Vagina (tissue), 2 donors: ENCODE measurements around the gene NAPA. TPM values are rescaled to one million over a fixed set of nuclear protein-coding genes. Genes with fewer than 3 reads are reported as not detected.

Source experiments
- DNase-seq, 2 donors: peaks; one replicate each; pipeline ENCODE4 v3.0.0-alpha.2; 2017; ENCODE audit errors: extremely low spot score in 2 of 2
- H3K27ac ChIP-seq: fragments of 200-600 bp; sonication (generic); one replicate; pipeline ENCODE4 v1.5.1; 2019
- H3K27me3 ChIP-seq: fragments of 200-600 bp; sonication (generic); one replicate; pipeline ENCODE4 v1.5.1; 2019
- H3K36me3 ChIP-seq, 2 donors: fragments of 200-600 bp; sonication (generic); one replicate each; pipeline ENCODE4 v1.5.1; 2017 to 2019
- H3K4me1 ChIP-seq: fragments of 200-600 bp; sonication (generic); one replicate; pipeline ENCODE4 v1.5.1; 2019
- H3K4me3 ChIP-seq, 2 donors: fragments of 200-600 bp; sonication (generic); 1 replicate in 1 of 2; 2 replicates in 1 of 2; pipeline ENCODE4 v1.5.1; 2016 to 2019
- H3K9me3 ChIP-seq: fragments of 200-600 bp; sonication (generic); one replicate; pipeline ENCODE4 v1.5.1; 2019
- POLR2A ChIP-seq, 2 donors: fragments of 450-650 bp; IDR thresholded peaks; one replicate each; pipeline ENCODE4 v1.6.1; 2017; ENCODE audit warnings: antibody characterized with exemption in 2 of 2, mild to moderate bottlenecking in 2 of 2, moderate library complexity in 2 of 2
- POLR2AphosphoS5 ChIP-seq, 2 donors: sonication (generic); formaldehyde crosslinking; IDR thresholded peaks; one replicate each; pipeline ENCODE4 v1.9.0; 2017; ENCODE audit warnings: antibody characterized with exemption in 2 of 2, mild to moderate bottlenecking in 2 of 2, low read depth in 1 of 2; ENCODE audit not compliant: insufficient read depth in 1 of 2
- intact Hi-C: fragments of 100-400 bp; cut with DNase I; formaldehyde crosslinking; loops from one replicate; pipeline ENCODE4 v1.15.1; 2023
- total RNA-seq: library from RNA; depleted of rRNA; stranded (reverse); fragments of >200 nt; gene quantifications from one replicate; pipeline ENCODE4 v1.2.3, GENCODE V29; 2016
- TF ChIP-seq, protein P1 (sequence below), 3 experiments: fragments of 450-650 bp in 2 of 3; fragments of 200-600 bp in 1 of 3; sonication (generic) in 1 of 3; IDR thresholded peaks; one replicate each; pipeline ENCODE4 v1.5.1; 2017 to 2019; ENCODE audit warnings: antibody characterized with exemption in 3 of 3, mild to moderate bottlenecking in 2 of 3, moderate library complexity in 2 of 3

The NAPA gene
- total RNA-seq, 1 donor from 2014 or later, result 108 TPM

DNA sequence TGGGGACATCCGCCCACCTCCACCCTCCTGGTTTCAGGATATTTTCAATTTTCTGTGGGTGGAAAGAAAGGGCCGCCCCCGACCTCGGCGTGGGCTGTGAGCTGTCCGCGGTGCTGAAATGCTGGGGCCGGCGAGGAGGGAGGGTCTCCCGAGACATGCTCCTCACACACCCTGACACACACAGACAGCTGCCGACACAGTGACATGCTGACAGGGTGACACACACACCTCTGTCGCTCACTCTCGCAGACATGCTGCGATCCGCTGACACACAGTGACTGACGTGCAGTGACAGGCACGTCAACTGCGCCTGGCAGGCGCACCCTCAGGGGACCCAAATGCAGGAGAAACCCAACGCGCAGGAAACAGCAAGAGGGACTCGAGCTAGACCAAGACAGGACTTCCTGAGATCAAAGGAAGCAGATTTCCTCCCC is 70.5 kb downstream of the NAPA start:
- Histone ChIP-seq H3K36me3 (no peaks in the 10 kb centered on the region), H3K27ac (no peak overlapping the region), H3K27me3 (peaks cover 11% of the 10 kb centered on the region), H3K9me3 (no peaks in the 10 kb centered on the region), H3K4me3 (no peak overlapping the region), H3K4me1 (peaks cover 26% of the 10 kb centered on the region)
- no peak for DNase-seq
- TF ChIP-seq, protein P1, sequence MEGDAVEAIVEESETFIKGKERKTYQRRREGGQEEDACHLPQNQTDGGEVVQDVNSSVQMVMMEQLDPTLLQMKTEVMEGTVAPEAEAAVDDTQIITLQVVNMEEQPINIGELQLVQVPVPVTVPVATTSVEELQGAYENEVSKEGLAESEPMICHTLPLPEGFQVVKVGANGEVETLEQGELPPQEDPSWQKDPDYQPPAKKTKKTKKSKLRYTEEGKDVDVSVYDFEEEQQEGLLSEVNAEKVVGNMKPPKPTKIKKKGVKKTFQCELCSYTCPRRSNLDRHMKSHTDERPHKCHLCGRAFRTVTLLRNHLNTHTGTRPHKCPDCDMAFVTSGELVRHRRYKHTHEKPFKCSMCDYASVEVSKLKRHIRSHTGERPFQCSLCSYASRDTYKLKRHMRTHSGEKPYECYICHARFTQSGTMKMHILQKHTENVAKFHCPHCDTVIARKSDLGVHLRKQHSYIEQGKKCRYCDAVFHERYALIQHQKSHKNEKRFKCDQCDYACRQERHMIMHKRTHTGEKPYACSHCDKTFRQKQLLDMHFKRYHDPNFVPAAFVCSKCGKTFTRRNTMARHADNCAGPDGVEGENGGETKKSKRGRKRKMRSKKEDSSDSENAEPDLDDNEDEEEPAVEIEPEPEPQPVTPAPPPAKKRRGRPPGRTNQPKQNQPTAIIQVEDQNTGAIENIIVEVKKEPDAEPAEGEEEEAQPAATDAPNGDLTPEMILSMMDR (IDR thresholded peaks at IDR 0.05), result no peak
- no peak for TF ChIP-seq POLR2AphosphoS5 (IDR thresholded peaks at IDR 0.05; ENCODE audit: insufficient read depth in 1 of 2, low read depth in 1 of 2)
- TF ChIP-seq POLR2A (IDR thresholded peaks at IDR 0.05), result no peak
- intact Hi-C loops, result loop anchor here (10.0 kb wide), 1 partner anchor 230 kb away; no protein-coding TSS in a partner anchor

DNA sequence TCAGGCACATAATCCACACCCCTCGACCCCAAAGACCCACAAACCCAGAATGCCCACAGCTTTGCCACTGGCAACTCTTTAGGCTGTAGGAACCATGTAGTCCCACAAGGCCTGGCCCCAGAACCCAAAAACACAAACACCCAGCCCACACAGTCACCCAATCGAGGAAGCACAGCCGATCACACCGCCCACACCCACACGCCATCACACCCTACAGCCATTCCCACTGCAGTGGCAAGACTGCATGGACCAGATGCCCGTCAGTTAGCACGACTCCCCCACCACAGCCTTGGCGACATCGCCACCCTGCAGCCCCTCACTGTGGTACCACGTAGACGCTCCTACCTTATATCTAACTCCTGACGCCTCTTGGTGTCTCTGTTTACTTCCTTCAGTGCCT is 71.5 kb downstream of the NAPA start:
- Histone ChIP-seq H3K4me3 (no peak overlapping the region), H3K4me1 (peaks cover 26% of the 10 kb centered on the region), H3K9me3 (no peaks in the 10 kb centered on the region), H3K27me3 (peaks cover 11% of the 10 kb centered on the region), H3K36me3 (no peaks in the 10 kb centered on the region), H3K27ac (no peak overlapping the region)
- intact Hi-C loops, result loop anchor here (10.0 kb wide), 1 partner anchor 231 kb away; no protein-coding TSS in a partner anchor
- no peak for DNase-seq
- no peak for TF ChIP-seq POLR2A (IDR thresholded peaks at IDR 0.05)
- TF ChIP-seq, protein P1 (IDR thresholded peaks at IDR 0.05), result no peak
- no peak for TF ChIP-seq POLR2AphosphoS5 (IDR thresholded peaks at IDR 0.05; ENCODE audit: insufficient read depth in 1 of 2, low read depth in 1 of 2)

DNA sequence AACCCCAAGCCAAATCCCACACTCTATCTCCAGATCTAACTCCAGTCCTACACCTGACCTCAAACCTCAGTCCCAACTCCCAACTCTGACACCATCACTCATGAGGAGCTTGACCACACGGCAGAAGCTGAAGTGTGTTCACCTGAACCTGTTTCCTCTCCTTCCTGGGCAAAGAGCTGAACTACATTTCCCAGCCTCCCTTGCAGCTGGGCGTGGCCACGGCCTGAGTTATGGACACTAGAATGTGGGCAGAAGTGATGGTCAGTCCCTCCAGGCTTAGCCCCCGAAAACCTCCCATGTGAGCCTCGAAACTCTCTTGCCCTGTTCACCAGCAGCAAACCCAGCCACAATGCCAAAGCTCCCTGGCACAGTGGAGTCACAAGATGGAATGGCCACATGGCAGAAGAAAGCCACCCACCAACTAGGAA is 76.1 kb downstream of the NAPA start:
- H3K4me1 ChIP-seq, result peaks cover 4% of the 10 kb centered on the region
- DNase-seq, result no peak
- H3K27ac ChIP-seq, result no peak overlapping the region
- H3K36me3 ChIP-seq, result no peaks in the 10 kb centered on the region
- no peaks in the 10 kb centered on the region for H3K27me3 ChIP-seq
- no peak for TF ChIP-seq POLR2A (IDR thresholded peaks at IDR 0.05)
- TF ChIP-seq POLR2AphosphoS5 (IDR thresholded peaks at IDR 0.05; ENCODE audit: insufficient read depth in 1 of 2, low read depth in 1 of 2), result no peak
- TF ChIP-seq, protein P1 (IDR thresholded peaks at IDR 0.05), result no peak
- H3K9me3 ChIP-seq, result no peaks in the 10 kb centered on the region
- intact Hi-C loops, result loop anchor here (5.0 to 10.0 kb wide), 2 partner anchors 76 to 258 kb away; partner anchors contain the start of gene NAPA
- H3K4me3 ChIP-seq, result no peak overlapping the region

Other genes with a start within 250 kb of the NAPA start
- 18.9 TPM for gene INAFM1, start 240.2 kb downstream of the NAPA start, total RNA-seq
- gene C5AR1, start 205.2 kb downstream of the NAPA start, total RNA-seq, result 12.5 TPM
- gene C5AR2, start 182.9 kb downstream of the NAPA start, total RNA-seq, result 15.2 TPM
- 15.2 TPM for gene DHX34, start 165.7 kb downstream of the NAPA start, total RNA-seq
- gene MEIS3, start 95.5 kb downstream of the NAPA start, total RNA-seq, result 20.6 TPM
- gene SLC8A2, start 43.2 kb downstream of the NAPA start, total RNA-seq, result 0.49 TPM
- gene KPTN, start 30.8 kb downstream of the NAPA start, total RNA-seq, result 9.6 TPM
- gene ZNF541, start 58.1 kb upstream of the NAPA start, total RNA-seq, result not detected
- 5.2 TPM for gene BICRA, start 94.1 kb upstream of the NAPA start, total RNA-seq
- 125 TPM for gene EHD2, start 198.4 kb upstream of the NAPA start, total RNA-seq
- 517 TPM for gene NOP53, start 230.5 kb upstream of the NAPA start, total RNA-seq